ENCODE results near the gene MUC13.

DNA sequence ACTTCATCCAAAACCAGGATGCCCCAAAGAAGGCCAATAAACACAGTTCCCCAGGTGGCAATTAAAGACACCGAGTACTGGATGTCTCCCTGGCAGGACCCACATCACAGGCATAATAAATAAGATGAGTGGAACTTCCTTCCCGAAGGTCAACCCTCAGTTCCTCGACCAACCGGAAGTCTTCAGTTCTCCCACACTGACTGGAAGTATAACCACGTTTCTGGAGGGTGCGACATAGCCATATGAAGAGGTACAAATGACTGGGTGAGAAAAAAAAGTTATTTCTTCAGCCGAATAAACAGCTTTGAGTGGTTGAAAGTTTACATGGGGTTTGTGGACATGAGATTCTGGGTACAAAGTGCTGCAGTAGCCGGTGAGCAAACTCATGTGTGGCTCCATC is 34.6 kb upstream of the MUC13 start:
- TF ChIP-seq, protein P1, sequence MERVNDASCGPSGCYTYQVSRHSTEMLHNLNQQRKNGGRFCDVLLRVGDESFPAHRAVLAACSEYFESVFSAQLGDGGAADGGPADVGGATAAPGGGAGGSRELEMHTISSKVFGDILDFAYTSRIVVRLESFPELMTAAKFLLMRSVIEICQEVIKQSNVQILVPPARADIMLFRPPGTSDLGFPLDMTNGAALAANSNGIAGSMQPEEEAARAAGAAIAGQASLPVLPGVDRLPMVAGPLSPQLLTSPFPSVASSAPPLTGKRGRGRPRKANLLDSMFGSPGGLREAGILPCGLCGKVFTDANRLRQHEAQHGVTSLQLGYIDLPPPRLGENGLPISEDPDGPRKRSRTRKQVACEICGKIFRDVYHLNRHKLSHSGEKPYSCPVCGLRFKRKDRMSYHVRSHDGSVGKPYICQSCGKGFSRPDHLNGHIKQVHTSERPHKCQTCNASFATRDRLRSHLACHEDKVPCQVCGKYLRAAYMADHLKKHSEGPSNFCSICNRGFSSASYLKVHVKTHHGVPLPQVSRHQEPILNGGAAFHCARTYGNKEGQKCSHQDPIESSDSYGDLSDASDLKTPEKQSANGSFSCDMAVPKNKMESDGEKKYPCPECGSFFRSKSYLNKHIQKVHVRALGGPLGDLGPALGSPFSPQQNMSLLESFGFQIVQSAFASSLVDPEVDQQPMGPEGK (CRISPR knock-in tag; IDR thresholded peaks at IDR 0.05; ENCODE audit: borderline replicate concordance) = no peak
- TF ChIP-seq ZFP3 (CRISPR knock-in tag; IDR thresholded peaks at IDR 0.05) (no peak), ZNF8 (CRISPR knock-in tag; IDR thresholded peaks at IDR 0.05) (no peak), GLIS3 (CRISPR knock-in tag; IDR thresholded peaks at IDR 0.05) (no peak), ZFP30 (CRISPR knock-in tag; IDR thresholded peaks at IDR 0.05) (no peak), ZC3H10 (CRISPR knock-in tag; IDR thresholded peaks at IDR 0.05) (no peak), PPARA (CRISPR knock-in tag; IDR thresholded peaks at IDR 0.05; ENCODE audit: borderline replicate concordance) (no peak), ARNTL (CRISPR knock-in tag; IDR thresholded peaks at IDR 0.05; ENCODE audit: borderline replicate concordance, low read depth) (no peak), TCF4 (CRISPR knock-in tag; IDR thresholded peaks at IDR 0.05; ENCODE audit: borderline replicate concordance) (no peak), ZNF70 (CRISPR knock-in tag; IDR thresholded peaks at IDR 0.05) (no peak), TOX (CRISPR knock-in tag; IDR thresholded peaks at IDR 0.05; ENCODE audit: borderline replicate concordance) (no peak), ESRRG (CRISPR knock-in tag; IDR thresholded peaks at IDR 0.05) (no peak)
- TF ChIP-seq, protein P2, sequence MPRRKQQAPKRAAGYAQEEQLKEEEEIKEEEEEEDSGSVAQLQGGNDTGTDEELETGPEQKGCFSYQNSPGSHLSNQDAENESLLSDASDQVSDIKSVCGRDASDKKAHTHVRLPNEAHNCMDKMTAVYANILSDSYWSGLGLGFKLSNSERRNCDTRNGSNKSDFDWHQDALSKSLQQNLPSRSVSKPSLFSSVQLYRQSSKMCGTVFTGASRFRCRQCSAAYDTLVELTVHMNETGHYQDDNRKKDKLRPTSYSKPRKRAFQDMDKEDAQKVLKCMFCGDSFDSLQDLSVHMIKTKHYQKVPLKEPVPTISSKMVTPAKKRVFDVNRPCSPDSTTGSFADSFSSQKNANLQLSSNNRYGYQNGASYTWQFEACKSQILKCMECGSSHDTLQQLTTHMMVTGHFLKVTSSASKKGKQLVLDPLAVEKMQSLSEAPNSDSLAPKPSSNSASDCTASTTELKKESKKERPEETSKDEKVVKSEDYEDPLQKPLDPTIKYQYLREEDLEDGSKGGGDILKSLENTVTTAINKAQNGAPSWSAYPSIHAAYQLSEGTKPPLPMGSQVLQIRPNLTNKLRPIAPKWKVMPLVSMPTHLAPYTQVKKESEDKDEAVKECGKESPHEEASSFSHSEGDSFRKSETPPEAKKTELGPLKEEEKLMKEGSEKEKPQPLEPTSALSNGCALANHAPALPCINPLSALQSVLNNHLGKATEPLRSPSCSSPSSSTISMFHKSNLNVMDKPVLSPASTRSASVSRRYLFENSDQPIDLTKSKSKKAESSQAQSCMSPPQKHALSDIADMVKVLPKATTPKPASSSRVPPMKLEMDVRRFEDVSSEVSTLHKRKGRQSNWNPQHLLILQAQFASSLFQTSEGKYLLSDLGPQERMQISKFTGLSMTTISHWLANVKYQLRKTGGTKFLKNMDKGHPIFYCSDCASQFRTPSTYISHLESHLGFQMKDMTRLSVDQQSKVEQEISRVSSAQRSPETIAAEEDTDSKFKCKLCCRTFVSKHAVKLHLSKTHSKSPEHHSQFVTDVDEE (CRISPR knock-in tag; IDR thresholded peaks at IDR 0.05) = no peak
